GM12892 (cell line): ENCODE results near the gene VAMP7.

Source experiments
- DNase-seq: peaks from one replicate; pipeline ENCODE4 v3.0.0; 2011; ENCODE audit not compliant: insufficient read length
- FAIRE-seq: peaks from 2 replicates; lab custom pipeline; 2011; peaks lifted over from hg19 to GRCh38; lab: Jason Lieb, UNC
- POLR2A ChIP-seq: IDR thresholded peaks from 2 replicates; pipeline ENCODE4 v1.6.1; 2011; ENCODE audit warnings: low read depth, low read length, control low read depth
- POLR2AphosphoS5 ChIP-seq: IDR thresholded peaks from 2 replicates; pipeline ENCODE4 v1.6.1; 2011; ENCODE audit warnings: low read depth, low read length, control low read depth
- TAF1 ChIP-seq: IDR thresholded peaks from 2 replicates; pipeline ENCODE4 v1.6.1; 2011; ENCODE audit warnings: low read depth, mild to moderate bottlenecking, control low read depth, low read length, borderline replicate concordance

Gene VAMP7

DNA sequence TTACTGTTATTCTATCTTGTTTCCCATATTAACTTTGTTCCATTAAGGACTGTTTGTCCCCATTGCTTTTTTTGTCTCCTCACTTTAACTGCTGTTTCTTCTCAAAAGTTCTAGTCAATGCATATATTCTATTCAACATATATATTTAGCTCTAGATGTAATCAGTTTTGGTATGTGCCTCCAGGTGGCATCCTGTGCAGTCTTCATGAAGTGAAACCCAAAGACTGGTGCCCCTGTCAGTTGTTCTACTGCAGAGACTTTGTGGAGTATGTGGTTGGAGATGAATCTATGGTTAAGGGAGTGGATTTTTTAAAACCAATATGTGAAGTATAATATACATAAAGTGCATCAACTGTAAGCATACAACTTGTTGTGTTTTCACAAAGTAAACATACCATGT is 57.0 kb downstream of the VAMP7 start:
- DNase-seq (no peak), FAIRE-seq (no peak)
- TF ChIP-seq TAF1 (no peak), POLR2AphosphoS5 (no peak), POLR2A (no peak)

DNA sequence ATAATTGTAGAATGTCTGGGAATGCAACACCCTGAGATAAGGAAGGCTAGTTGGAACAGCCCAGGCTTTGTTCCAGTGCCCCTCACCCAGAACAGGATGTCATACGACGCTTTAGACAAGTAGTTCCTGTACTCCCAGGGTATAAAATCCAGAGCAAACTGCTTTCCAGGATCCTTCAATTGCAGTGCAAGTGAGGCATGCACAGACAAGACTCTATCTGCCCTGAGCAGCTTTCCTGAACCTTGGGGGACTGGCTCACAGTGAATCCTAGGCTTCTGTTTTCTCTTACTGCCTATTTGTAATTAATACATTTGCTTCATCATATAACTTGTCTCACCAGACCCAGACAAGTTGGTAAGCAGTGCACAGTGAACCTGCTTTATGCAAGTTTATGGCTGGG is 68.0 kb downstream of the VAMP7 start:
- FAIRE-seq (no peak), DNase-seq (no peak)
- TF ChIP-seq POLR2A (no peak), POLR2AphosphoS5 (no peak), TAF1 (no peak)

DNA sequence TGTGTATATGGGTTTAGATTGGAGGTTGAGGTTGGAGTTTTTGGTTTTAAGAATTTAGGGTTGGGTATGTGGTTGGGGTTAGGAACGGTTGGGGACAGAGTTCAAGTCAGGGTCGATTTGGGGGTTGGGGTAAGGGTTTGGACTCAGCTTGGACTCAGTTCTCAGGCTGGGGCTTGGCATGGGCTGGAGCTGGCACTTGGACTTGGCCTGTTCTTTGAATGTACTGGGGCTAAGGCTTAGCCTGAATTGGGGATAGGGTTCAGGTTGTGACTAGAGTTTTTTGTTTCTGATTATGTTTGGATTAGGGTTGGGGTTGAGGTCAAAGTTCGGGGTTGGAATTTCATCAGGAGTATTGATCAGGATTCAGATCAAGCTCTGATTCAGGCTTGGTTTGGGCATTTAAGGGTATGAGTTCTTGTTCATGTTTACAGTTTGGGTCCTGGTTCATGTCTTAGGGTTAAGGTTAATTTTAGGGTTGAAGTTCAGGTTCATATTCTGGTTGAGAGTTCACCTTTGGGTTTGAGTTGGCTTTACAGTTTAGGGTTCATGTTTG is 70.2 kb downstream of the VAMP7 start:
- FAIRE-seq = no peak
- TF ChIP-seq TAF1 (no peak), POLR2A (no peak), POLR2AphosphoS5 (no peak)

DNA sequence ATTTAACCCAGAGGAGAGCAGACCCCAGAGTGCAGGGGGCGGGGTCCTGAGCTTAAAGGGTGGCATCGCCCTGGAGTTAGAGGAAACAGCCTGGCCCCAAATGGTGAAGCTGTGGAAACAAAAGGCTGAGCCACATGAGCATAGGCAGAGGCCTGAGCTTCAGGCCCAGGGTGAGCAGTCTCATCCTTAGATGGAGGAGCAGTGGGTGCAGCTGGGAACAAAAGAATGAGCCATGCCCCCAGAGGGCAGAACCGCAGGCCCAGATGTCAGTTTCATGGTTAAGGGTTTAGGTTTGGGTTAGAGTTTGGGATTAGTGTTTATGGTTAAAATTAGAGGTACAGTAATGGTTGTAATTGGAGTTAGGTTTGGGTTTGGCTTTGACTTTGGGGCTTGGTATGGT is 71.9 kb downstream of the VAMP7 start:
- FAIRE-seq (no peak), DNase-seq (no peak)
- no peak for TF ChIP-seq POLR2A
- TF ChIP-seq POLR2AphosphoS5 = no peak
- TF ChIP-seq TAF1 = no peak

More for the DNA sequence above, 70.2 kb downstream of the VAMP7 start:
- DNase-seq = no peak

DNA sequence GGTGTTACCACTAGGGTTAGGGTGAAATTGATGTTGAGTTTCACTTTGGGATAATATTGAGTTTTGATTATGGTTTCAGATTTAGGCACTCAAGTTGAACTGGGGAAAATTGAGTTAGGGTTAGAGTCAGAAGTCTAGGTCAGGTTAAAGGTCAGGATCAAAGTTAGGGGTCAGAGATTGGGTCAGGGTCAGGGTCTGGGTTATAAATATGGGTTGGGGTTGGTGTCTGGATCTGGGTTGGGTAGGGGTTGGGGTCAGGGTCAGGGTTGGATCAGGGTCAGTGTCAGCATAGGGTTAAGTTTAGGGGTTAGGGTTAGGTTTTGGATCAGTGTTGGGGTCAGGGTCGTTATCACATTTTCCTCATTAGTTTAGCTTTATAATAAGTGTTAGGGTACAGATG is 73.6 kb downstream of the VAMP7 start:
- DNase-seq (no peak), FAIRE-seq (no peak)
- TF ChIP-seq POLR2AphosphoS5 = no peak
- TF ChIP-seq POLR2A = no peak
- no peak for TF ChIP-seq TAF1

DNA sequence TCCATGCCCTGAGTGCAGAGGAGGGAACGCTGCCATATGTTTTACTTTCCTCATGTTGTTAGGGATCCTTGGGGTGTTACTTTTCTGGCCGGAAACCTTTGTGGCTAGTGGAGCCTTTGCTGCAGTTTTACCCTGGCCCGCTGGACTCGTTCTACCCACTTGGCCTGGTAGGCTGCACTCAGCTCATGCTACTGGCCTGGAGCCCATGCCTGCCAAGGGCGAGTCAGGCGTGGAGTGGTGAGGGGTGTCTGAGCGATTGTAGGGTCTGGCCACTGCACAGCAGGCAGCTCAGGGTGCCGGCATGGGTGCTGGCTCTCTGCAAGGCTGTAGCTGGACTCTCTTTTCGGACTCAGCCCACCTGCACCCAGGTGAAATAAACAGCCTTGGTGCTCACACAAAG is 75.0 kb downstream of the VAMP7 start:
- FAIRE-seq (no peak), DNase-seq (no peak)
- TF ChIP-seq POLR2AphosphoS5 (no peak), TAF1 (no peak), POLR2A (no peak)

DNA sequence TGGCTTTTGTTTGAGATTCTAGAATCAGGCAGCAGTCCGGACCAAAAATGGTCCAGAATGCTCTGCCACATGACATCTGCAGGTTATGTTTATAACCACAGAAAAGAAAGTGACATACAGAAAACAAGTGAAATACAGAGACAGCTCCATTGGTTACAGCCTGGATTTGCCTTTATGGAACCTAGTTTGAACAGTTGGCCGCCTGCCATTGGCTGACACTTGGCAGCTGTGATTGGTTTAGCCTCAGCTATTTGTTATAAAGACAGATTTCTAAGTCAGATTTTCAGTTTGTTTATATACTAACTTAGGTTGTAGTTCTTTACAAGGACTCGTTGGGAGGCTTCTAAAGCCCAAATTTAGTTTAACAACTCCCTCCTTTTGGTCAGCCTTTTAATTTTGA is 75.5 kb downstream of the VAMP7 start:
- DNase-seq (no peak), FAIRE-seq (no peak)
- TF ChIP-seq TAF1 (no peak), POLR2AphosphoS5 (no peak)

DNA sequence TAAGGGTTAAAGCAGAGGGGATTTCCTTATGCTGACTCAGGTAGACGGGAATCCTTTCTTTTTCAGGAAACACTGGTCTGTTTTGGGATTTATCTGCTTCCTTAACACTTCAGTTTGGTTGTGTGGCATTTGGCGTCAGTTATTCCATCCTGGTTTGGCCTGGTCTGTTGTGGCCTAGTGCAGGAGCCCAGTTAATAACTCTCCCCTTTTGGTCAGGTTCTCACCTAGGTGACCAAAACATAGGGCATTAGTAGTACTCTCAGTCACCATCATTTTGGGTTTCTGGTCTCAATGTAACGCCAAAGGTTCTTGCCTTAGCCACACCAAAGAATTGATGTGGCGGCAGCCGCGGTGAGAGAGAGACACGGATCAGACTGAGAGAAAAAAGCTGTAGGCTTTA is 76.7 kb downstream of the VAMP7 start:
- DNase-seq (no peak), FAIRE-seq (no peak)
- TF ChIP-seq TAF1 (no peak), POLR2AphosphoS5 (no peak), POLR2A (no peak)

DNA sequence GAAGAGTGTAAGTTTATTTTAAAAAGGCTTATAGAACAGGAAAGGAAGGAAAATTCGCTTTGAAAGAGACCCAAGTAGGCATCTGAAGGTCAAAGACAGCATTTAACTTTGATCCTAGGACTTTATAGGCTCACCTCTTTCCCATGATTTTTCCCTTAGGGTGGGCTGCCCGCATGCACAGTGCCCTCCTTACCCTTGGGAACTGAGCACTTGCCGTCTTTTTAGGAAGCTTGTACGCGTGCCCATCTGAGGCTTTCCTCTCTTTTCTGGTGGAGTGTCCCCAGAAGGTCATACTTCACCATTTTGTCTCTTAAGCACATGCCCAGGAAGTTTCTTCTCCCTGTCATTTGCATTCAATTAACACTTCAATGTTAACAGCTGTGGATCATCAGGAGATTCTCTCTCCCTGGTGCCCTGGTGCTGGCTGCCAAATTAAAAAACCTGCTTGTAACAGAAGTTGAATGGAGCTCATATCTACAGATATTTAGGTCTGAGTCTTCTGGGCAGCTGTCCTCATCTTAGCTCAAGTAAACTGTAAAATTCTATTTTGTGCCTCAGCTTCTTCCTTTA is 78.0 kb downstream of the VAMP7 start:
- FAIRE-seq (no peak), DNase-seq (no peak)
- TF ChIP-seq TAF1 = no peak
- TF ChIP-seq POLR2AphosphoS5 = no peak
- no peak for TF ChIP-seq POLR2A

DNA sequence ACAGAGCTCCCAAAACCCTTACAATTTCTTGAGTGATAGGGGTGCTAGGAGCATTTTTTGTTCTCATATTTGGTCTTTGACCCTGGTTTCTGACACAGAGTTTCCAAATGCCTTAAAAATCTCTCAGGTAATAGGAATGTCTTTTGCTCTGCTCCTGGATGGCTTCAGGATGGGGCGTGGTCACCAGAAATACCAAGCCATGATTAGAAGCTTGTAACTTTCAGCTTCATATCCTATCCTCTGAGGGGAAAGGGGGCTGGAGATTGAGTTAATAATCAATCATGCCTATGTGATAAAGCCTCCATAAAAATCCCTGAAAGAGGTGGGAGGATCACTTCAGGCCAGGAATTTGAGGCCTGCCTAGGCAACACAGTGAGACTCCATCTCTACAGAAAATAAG is 81.8 kb downstream of the VAMP7 start:
- FAIRE-seq (no peak), DNase-seq (no peak)
- no peak for TF ChIP-seq POLR2AphosphoS5
- no peak for TF ChIP-seq TAF1
- no peak for TF ChIP-seq POLR2A

DNA sequence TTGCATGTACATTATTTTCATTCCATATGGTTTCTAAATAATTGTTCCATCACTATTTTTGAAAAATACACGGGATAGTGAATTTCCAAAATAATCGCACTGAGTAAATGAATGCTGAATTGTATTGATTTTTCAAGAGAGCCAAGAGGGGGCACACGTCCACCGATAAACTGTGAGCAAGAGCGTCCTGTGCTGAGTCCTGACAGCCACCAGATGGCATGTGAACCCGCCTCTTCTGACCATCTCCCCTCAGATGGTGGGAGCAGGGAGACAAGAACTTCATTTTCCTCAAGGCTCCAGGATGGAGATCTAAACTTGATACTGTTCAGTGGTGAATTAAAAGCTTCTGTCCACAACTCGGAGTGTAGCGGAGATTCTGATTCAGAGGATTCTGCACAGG is 85.7 kb downstream of the VAMP7 start:
- no peak for TF ChIP-seq TAF1
- TF ChIP-seq POLR2AphosphoS5 = no peak
- no peak for TF ChIP-seq POLR2A
- no peak for FAIRE-seq
- peak; percentile 3 for DNase-seq

DNA sequence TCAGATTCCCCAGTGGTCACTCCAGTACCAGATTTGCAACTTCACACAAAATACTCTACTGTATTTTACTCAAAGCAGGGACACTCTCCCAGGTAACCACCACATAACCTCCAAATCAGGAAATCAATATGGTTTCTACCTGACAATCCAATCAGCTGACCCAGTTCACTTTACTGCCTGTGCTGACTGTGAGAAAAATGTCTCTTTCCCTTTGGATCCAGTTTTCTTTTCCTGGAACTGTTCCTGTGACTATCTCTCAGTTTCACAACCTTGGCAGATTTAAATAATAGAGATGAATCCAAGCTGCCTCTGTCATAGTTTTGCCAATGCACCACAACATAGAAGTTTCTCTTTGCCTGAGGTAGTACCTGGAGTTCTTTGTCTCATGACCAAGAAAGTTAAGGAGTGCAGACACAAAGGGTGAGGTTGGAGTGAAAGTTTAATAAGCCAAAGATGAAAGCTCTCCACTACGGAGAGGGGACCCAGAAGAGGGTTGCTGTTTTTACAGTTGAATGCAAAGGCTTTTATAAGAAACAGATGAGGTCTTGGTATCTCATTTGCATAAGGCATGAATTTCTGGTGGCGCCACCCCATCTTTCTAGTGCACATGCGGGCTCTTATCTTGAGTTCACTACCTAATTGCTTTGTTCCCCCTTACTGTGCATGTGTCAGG is 86.6 kb downstream of the VAMP7 start:
- TF ChIP-seq TAF1 (no peak), POLR2A (no peak), POLR2AphosphoS5 (no peak)
- peak; percentile 40 for FAIRE-seq
- no peak for DNase-seq

DNA sequence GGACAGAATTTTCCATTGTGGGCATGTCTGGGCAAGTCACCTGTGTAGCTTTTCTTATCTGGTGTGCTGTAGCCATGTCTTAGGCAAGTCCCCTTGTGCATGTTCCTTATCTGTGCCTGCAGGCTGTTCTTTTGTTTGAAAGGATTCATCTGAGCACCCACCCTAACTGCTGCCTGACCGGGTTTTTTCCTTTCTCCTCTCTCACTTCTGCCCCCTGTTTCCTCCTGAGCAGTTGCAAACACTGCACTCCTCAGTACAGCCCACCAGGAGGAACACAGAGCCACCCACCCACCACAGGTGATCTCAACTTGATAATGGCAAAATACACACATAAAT is 87.1 kb downstream of the VAMP7 start:
- TF ChIP-seq TAF1 (no peak), POLR2A (no peak), POLR2AphosphoS5 (no peak)
- FAIRE-seq = no peak
- no peak for DNase-seq
